Stomach (tissue), 9 donors: ENCODE measurements around the gene CPSF7. TPM values are rescaled to one million over a fixed set of nuclear protein-coding genes. Genes with fewer than 3 reads are reported as not detected.
A peak's percentile ranks its signal among the peaks of the same experiment; 100 is the strongest.

ENCODE experiments used
- DNase-seq, 2 donors: peaks; one replicate each; pipeline versions ENCODE4 v3.0.0 to v3.0.0-alpha.2; 2013 to 2019
- H3K27ac ChIP-seq, 5 donors: fragments of 200-600 bp in 4 of 5; sonication (generic) in 4 of 5; one replicate each; pipeline ENCODE4 v1.5.1; 2013 to 2019; ENCODE audit warnings: mild to moderate bottlenecking in 1 of 5, moderate library complexity in 1 of 5
- H3K27me3 ChIP-seq, 3 donors: fragments of 200-600 bp; sonication (generic); one replicate each; pipeline ENCODE4 v1.5.1; 2017 to 2019; ENCODE audit warnings: mixed run types in 1 of 3
- H3K36me3 ChIP-seq, 4 donors: fragments of 200-600 bp; sonication (generic); 1 replicate in 3 of 4; 2 replicates in 1 of 4; pipeline ENCODE4 v1.5.1; 2016 to 2019
- H3K4me1 ChIP-seq, 4 donors: fragments of 200-600 bp; sonication (generic); one replicate each; pipeline ENCODE4 v1.5.1; 2016 to 2019
- H3K4me3 ChIP-seq, 4 donors: fragments of 200-600 bp; sonication (generic) in 3 of 4; one replicate each; pipeline ENCODE4 v1.5.1; 2016 to 2019; ENCODE audit warnings: mild to moderate bottlenecking in 1 of 4
- H3K9me3 ChIP-seq, 4 donors: fragments of 200-600 bp; sonication (generic); one replicate each; pipeline ENCODE4 v1.5.1; 2016 to 2019
- EP300 ChIP-seq: sonication (generic); formaldehyde crosslinking; IDR thresholded peaks from one replicate; pipeline ENCODE4 v1.6.1; 2017; ENCODE audit warnings: antibody characterized with exemption
- POLR2A ChIP-seq, 4 donors: fragments of 450-650 bp; IDR thresholded peaks; one replicate each; pipeline ENCODE4 v1.6.1; 2016; ENCODE audit warnings: antibody characterized with exemption in 4 of 4, control low read depth in 2 of 4, mild to moderate bottlenecking in 1 of 4, moderate library complexity in 1 of 4
- POLR2AphosphoS5 ChIP-seq, 3 donors: sonication (generic); formaldehyde crosslinking; IDR thresholded peaks; one replicate each; pipeline ENCODE4 v1.6.1; 2016; ENCODE audit warnings: antibody characterized with exemption in 3 of 3
- WGBS, 5 donors: extraction: QIAGEN DNeasy Blood & Tissue Kit in 3 of 5; methylation state at CpG; one replicate each; pipeline versions ENCODE4 v1.1.5 to v1.1.7; 2013 to 2018; 5-methylcytosine and 5-hydroxymethylcytosine counted together
- intact Hi-C: fragments of 100-400 bp; cut with DNase I; formaldehyde crosslinking; loops from one replicate; pipeline ENCODE4 v1.15.1; 2023; ENCODE audit warnings: low total_unique reads
- polyA plus RNA-seq, 3 donors: library from polyadenylated mRNA; stranded (reverse); fragments of 200-250 nt; gene quantifications; one replicate each; pipeline ENCODE4 v1.2.3, GENCODE V29; 2013
- total RNA-seq, 5 donors: library from RNA; depleted of rRNA; stranded (reverse); fragments of >200 nt; gene quantifications; one replicate each; pipeline versions ENCODE4 v1.1.0 to v1.2.3, GENCODE V29; 2014 to 2016
- TF ChIP-seq, protein P1 (sequence below), 7 experiments: fragments of 450-650 bp in 4 of 7; fragments of 200-600 bp in 3 of 7; sonication (generic) in 3 of 7; IDR thresholded peaks; one replicate each; pipeline ENCODE4 v1.5.1; 2016 to 2019; ENCODE audit warnings: antibody characterized with exemption in 7 of 7, control low read depth in 2 of 7, mild to moderate bottlenecking in 1 of 7
- donor health status: healthy with polysubstance abuse.
- donor health status: Bipolar disorder and iron deficiency.
- donor health status: healthy.

CPSF7 gene
- total and polyA plus RNA-seq, 8 donors = 21.7 to 249 (median 34.9) TPM

DNA sequence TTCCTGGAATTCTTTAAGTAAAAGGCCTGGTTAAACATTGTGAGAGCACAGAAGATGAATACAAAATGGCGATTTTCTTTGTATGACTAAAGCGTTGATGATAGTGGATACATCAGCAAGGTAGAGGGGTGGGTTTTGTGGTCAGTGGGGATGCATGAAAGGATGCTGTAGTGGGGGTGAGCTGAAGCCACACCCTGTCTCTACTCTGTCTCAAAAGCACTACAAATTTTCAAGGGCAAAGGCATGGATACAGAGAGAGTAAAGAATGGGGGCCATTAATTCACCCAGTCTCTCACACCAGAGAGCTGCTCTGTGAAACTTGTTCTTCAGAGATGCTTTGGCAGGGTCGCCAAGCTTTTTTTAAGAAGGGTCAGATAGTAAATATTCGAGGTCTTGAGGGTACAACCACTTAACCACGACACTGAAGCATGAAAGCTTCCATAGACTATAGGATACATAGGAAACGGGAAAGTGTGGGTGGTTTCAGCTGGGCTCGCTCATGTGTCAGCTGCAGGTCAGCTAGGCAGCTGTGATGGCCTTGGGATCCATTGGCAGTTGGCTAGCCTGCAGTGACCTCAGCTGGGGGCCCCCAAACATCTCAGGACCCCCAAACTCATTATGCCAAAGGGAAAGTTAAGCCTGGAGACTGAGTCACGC lies 59.3 kb downstream of the CPSF7 start:
- no peak for DNase-seq
- intact Hi-C loops = no loop called here
- 80 to 93% (median 90%) methylated on average over 8 of the region's 8 CpGs for WGBS, 5 donors
- H3K27ac ChIP-seq = no peak overlapping the region
- no peaks in the 10 kb centered on the region for H3K27me3 ChIP-seq
- peaks cover 0 to 8% (median 0%) of the 10 kb centered on the region in 4 donors for H3K4me1 ChIP-seq
- peaks cover 44 to 69% (median 60%) of the 10 kb centered on the region in 4 donors for H3K36me3 ChIP-seq
- H3K4me3 ChIP-seq = no peak overlapping the region
- no peak for TF ChIP-seq POLR2AphosphoS5 (IDR thresholded peaks at IDR 0.05)
- TF ChIP-seq, protein P1, sequence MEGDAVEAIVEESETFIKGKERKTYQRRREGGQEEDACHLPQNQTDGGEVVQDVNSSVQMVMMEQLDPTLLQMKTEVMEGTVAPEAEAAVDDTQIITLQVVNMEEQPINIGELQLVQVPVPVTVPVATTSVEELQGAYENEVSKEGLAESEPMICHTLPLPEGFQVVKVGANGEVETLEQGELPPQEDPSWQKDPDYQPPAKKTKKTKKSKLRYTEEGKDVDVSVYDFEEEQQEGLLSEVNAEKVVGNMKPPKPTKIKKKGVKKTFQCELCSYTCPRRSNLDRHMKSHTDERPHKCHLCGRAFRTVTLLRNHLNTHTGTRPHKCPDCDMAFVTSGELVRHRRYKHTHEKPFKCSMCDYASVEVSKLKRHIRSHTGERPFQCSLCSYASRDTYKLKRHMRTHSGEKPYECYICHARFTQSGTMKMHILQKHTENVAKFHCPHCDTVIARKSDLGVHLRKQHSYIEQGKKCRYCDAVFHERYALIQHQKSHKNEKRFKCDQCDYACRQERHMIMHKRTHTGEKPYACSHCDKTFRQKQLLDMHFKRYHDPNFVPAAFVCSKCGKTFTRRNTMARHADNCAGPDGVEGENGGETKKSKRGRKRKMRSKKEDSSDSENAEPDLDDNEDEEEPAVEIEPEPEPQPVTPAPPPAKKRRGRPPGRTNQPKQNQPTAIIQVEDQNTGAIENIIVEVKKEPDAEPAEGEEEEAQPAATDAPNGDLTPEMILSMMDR (IDR thresholded peaks at IDR 0.05) = no peak
- TF ChIP-seq EP300 = no peak
- TF ChIP-seq POLR2A (IDR thresholded peaks at IDR 0.05) = no peak
- H3K9me3 ChIP-seq = no peaks in the 10 kb centered on the region

GRCh38 chr11:61369372-61370348 lies 60.1 kb downstream of the CPSF7 start:
- DNase-seq = peak in 1 of 2 donors; percentile 52
- peaks cover 51 to 73% (median 65%) of the 10 kb centered on the region in 4 donors for H3K36me3 ChIP-seq
- peaks cover 0 to 8% (median 0%) of the 10 kb centered on the region in 4 donors for H3K4me1 ChIP-seq
- WGBS, 5 donors = 76 to 91% (median 85%) methylated on average over 9 of the region's 9 CpGs
- peak in 1 of 3 donors; percentile 15 for TF ChIP-seq POLR2AphosphoS5 (IDR thresholded peaks at IDR 0.05)
- no peak for TF ChIP-seq EP300
- TF ChIP-seq POLR2A (IDR thresholded peaks at IDR 0.05) = no peak
- H3K9me3 ChIP-seq = no peaks in the 10 kb centered on the region
- H3K27me3 ChIP-seq = no peaks in the 10 kb centered on the region
- H3K4me3 ChIP-seq = no peak overlapping the region
- intact Hi-C loops = no loop called here
- H3K27ac ChIP-seq = no peak overlapping the region

DNA sequence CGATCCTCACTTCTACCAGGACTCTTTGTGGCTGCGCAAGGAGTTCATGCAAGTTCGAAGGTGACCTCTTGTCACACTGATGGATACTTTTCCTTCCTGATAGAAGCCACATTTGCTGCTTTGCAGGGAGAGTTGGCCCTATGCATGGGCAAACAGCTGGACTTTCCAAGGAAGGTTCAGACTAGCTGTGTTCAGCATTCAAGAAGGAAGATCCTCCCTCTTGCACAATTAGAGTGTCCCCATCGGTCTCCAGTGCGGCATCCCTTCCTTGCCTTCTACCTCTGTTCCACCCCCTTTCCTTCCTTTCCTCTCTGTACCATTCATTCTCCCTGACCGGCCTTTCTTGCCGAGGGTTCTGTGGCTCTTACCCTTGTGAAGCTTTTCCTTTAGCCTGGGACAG lies 61.1 kb downstream of the CPSF7 start:
- H3K4me1 ChIP-seq = peaks cover 0 to 13% (median 2%) of the 10 kb centered on the region in 4 donors
- intact Hi-C loops = no loop called here
- DNase-seq = no peak
- WGBS, 5 donors = 89 to 97% (median 94%) methylated on average over 7 of the region's 7 CpGs
- no peak for TF ChIP-seq EP300
- no peak for TF ChIP-seq POLR2AphosphoS5 (IDR thresholded peaks at IDR 0.05)
- peaks cover 57 to 74% (median 71%) of the 10 kb centered on the region in 4 donors for H3K36me3 ChIP-seq
- H3K9me3 ChIP-seq = no peaks in the 10 kb centered on the region
- no peak overlapping the region for H3K27ac ChIP-seq
- H3K27me3 ChIP-seq = no peaks in the 10 kb centered on the region
- H3K4me3 ChIP-seq = no peak overlapping the region

DNA sequence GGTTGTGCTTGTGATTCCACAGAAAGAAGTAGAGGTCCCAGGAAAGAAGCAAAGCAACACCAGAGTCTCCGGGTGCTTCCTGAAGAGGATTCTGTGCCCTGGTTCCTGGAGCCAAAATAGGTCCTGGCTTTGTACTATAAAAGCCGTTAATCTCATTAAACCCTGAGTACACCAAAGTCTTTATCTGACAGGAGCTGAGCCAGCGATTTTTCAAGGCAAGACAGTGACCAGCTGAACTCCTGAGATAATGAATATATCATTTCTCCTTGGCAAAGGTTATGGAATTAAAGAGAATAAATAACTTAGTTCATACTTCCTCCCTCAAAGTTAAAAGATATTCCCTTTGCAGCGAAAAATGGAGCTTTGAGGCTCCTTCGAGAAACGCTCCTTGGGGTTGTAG lies 62.4 kb downstream of the CPSF7 start:
- no peak overlapping the region for H3K4me3 ChIP-seq
- 80 to 89% (median 82%) methylated on average over 6 of the region's 6 CpGs for WGBS, 5 donors
- no peaks in the 10 kb centered on the region for H3K9me3 ChIP-seq
- DNase-seq = no peak
- no peaks in the 10 kb centered on the region for H3K27me3 ChIP-seq
- no peak overlapping the region for H3K27ac ChIP-seq
- intact Hi-C loops = no loop called here
- H3K4me1 ChIP-seq = peaks cover 9 to 16% (median 13%) of the 10 kb centered on the region in 4 donors
- TF ChIP-seq POLR2AphosphoS5 (IDR thresholded peaks at IDR 0.05) (no peak), POLR2A (IDR thresholded peaks at IDR 0.05) (no peak), EP300 (no peak)
- TF ChIP-seq, protein P1 (IDR thresholded peaks at IDR 0.05) = no peak
- H3K36me3 ChIP-seq = peaks cover 57 to 74% (median 71%) of the 10 kb centered on the region in 4 donors

- DNase-seq = no peak
- Histone ChIP-seq H3K4me3 (no peak overlapping the region), H3K4me1 (peaks cover 21 to 38% (median 30%) of the 10 kb centered on the region in 4 donors), H3K27me3 (no peaks in the 10 kb centered on the region), H3K9me3 (no peaks in the 10 kb centered on the region), H3K36me3 (peaks cover 49 to 55% (median 52%) of the 10 kb centered on the region in 4 donors), H3K27ac (no peak overlapping the region)
- intact Hi-C loops = no loop called here
- 90 to 95% (median 95%) methylated on average over 5 of the region's 5 CpGs for WGBS, 5 donors
- TF ChIP-seq EP300 (no peak), POLR2AphosphoS5 (IDR thresholded peaks at IDR 0.05) (no peak), POLR2A (IDR thresholded peaks at IDR 0.05) (no peak)
- TF ChIP-seq, protein P1 (IDR thresholded peaks at IDR 0.05) = no peak
Observed at GRCh38 chr11:61364012-61364675, 65.6 kb downstream of the CPSF7 start.
